CD4-positive, alpha-beta memory T cell (primary cell): ENCODE data around the gene EYS. TPM values are rescaled to one million over a fixed set of nuclear protein-coding genes. Genes with fewer than 3 reads are reported as not detected.

Experiments used
- CTCF ChIA-PET: fragments of 350-600 bp; sonication (Branson Sonifier 250); formaldehyde crosslinking; loops from one replicate; lab custom pipeline; 2021; ENCODE audit warnings: inconsistent platforms; ENCODE audit not compliant: partially characterized antibody; lab: Charles Lee
- POLR2A ChIA-PET: fragments of 350-600 bp; sonication (Branson Sonifier 250); formaldehyde crosslinking; loops from one replicate; lab custom pipeline; 2021; ENCODE audit not compliant: partially characterized antibody; lab: Charles Lee
- DNase-seq, 5 donors: peaks; one replicate each; pipeline versions ENCODE4 v3.0.0 to v3.0.0-alpha.2; 2020 to 2022; ENCODE audit warnings: mixed read lengths in 1 of 5
- H3K27ac ChIP-seq: one replicate; pipeline ENCODE4 v1.7.0; 2013; ENCODE audit warnings: low read depth, low read length
- H3K27me3 ChIP-seq: 2 replicates; pipeline ENCODE4 v1.7.0; 2013; ENCODE audit warnings: mild to moderate bottlenecking, low read length, moderate library complexity; ENCODE audit not compliant: insufficient read depth
- H3K36me3 ChIP-seq: 2 replicates; pipeline ENCODE4 v1.7.0; 2013; ENCODE audit warnings: mild to moderate bottlenecking, low read length, moderate library complexity; ENCODE audit not compliant: insufficient read depth
- H3K4me1 ChIP-seq: 2 replicates; pipeline ENCODE4 v1.7.0; 2013; ENCODE audit warnings: mild to moderate bottlenecking, low read length, moderate library complexity; ENCODE audit not compliant: insufficient read depth
- H3K4me3 ChIP-seq, 2 donors: one replicate each; pipeline ENCODE4 v1.7.0; 2013; ENCODE audit warnings: low read length in 2 of 2, mild to moderate bottlenecking in 1 of 2
- H3K9me3 ChIP-seq, 2 donors: one replicate each; pipeline ENCODE4 v1.7.0; 2013; ENCODE audit warnings: low read length in 2 of 2, control low read depth in 1 of 2; ENCODE audit not compliant: control insufficient read depth in 1 of 2
- H3K27ac Mint-ChIP-seq, 7 donors: one replicate each; pipeline ENCODE4 v1.8.0; 2020 to 2021; ENCODE audit warnings: mixed read lengths in 7 of 7, mild to moderate bottlenecking in 6 of 7, inconsistent platforms in 3 of 7, moderate library complexity in 3 of 7
- H3K27me3 Mint-ChIP-seq, 2 donors: one replicate each; pipeline ENCODE4 v1.8.0; 2020 to 2021; ENCODE audit warnings: mixed read lengths in 2 of 2
- H3K36me3 Mint-ChIP-seq, 2 donors: one replicate each; pipeline ENCODE4 v1.8.0; 2020 to 2021; ENCODE audit warnings: mixed read lengths in 2 of 2, inconsistent platforms in 1 of 2, mild to moderate bottlenecking in 1 of 2
- H3K4me1 Mint-ChIP-seq, 4 donors: one replicate each; pipeline ENCODE4 v1.8.0; 2020 to 2021; ENCODE audit warnings: mixed read lengths in 4 of 4, mild to moderate bottlenecking in 1 of 4
- H3K4me3 Mint-ChIP-seq, 8 donors: one replicate each; pipeline ENCODE4 v1.8.0; 2020 to 2021; ENCODE audit warnings: mixed read lengths in 8 of 8, mild to moderate bottlenecking in 7 of 8, moderate library complexity in 6 of 8, inconsistent platforms in 3 of 8
- H3K9me3 Mint-ChIP-seq, 8 donors: one replicate each; pipeline ENCODE4 v1.8.0; 2020 to 2021; ENCODE audit warnings: mixed read lengths in 8 of 8, mild to moderate bottlenecking in 5 of 8, inconsistent platforms in 3 of 8, moderate library complexity in 1 of 8
- intact Hi-C: fragments of 100-400 bp; cut with micrococcal nuclease; formaldehyde crosslinking; loops from one replicate; pipeline ENCODE4 v1.15.1; 2023
- polyA plus RNA-seq, 2 donors: library from polyadenylated mRNA; unstranded; fragments of 300-500 nt; fragmentation: Illumina TruSeq; gene quantifications; one replicate each; pipeline ENCODE4 v1.2.3, GENCODE V29; 2021
- total RNA-seq, 2 experiments: library from RNA; stranded (reverse); gene quantifications; one replicate each; pipeline ENCODE4 v1.2.3, GENCODE V29; 2021

EYS gene
- total and polyA plus RNA-seq, 4 experiments from 2014 or later, result 0.17 to 0.20 TPM; not detected in 2

DNA sequence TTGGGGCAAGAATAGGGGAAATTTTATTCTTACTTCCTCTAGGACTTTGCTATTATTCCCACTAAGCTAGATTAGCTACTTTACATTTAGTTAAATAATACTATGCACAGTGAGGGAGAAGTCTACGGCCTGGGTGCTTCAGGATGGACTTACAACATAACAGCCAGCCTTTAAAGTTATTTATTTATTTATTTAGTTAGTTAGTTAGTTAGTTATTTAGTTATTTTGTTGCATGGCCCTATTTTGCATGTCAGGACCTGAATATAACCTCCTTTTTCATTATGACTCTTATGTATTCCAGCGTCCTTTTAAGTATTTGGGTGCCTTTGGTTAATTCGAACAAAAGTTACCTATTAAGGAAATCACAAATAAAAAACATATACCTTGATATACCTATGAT is 238.7 kb downstream of the EYS start:
- DNase-seq, result no peak
- CTCF ChIA-PET, result no interaction called here
- H3K27me3 ChIP-seq, result no peaks in the 10 kb centered on the region

DNA sequence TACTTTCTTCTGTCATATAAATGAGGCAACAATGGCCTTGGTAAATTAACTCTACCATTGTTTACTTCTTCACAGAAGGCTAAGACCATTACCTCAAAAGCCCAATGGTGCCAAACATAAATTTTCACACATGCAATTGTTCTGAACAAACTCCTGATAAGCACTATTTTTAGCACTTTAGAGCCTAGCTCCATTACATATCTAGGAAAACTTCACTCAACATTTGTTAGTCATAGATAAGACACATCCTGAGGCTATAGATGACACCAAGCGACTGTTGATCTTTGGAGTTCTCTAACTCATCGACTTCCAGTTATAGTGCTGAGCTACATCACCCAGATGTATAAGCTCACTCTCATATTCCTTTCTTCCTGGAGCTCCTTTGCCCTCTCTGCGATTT is 245.9 kb downstream of the EYS start:
- H3K27me3 ChIP-seq, result no peaks in the 10 kb centered on the region
- no peaks in the 10 kb centered on the region for H3K27me3 Mint-ChIP-seq
- H3K27ac Mint-ChIP-seq, result no peak overlapping the region
- no peak overlapping the region for H3K27ac ChIP-seq
- H3K9me3 ChIP-seq, result no peaks in the 10 kb centered on the region
- H3K36me3 ChIP-seq, result no peaks in the 10 kb centered on the region
- H3K4me3 ChIP-seq, result no peak overlapping the region
- no peaks in the 10 kb centered on the region for H3K4me1 Mint-ChIP-seq
- ChIA-PET POLR2A (no interaction called here), CTCF (no interaction called here)
- intact Hi-C loops, result no loop called here
- peaks cover 0 to 20% (median 10%) of the 10 kb centered on the region in 8 donors for H3K9me3 Mint-ChIP-seq
- no peak for DNase-seq
- H3K4me3 Mint-ChIP-seq, result no peak overlapping the region
- H3K4me1 ChIP-seq, result no peaks in the 10 kb centered on the region
- peaks cover 0 to 3% of the 10 kb centered on the region in 2 donors for H3K36me3 Mint-ChIP-seq

More for the DNA sequence above, 238.7 kb downstream of the EYS start:
- Histone ChIP-seq H3K36me3 (no peaks in the 10 kb centered on the region), H3K27ac (no peak overlapping the region), H3K9me3 (no peaks in the 10 kb centered on the region), H3K4me3 (no peak overlapping the region), H3K4me1 (no peaks in the 10 kb centered on the region)
- POLR2A ChIA-PET, result no interaction called here
- no peak overlapping the region for H3K27ac Mint-ChIP-seq
- no peaks in the 10 kb centered on the region for H3K27me3 Mint-ChIP-seq
- no peaks in the 10 kb centered on the region for H3K4me1 Mint-ChIP-seq
- H3K36me3 Mint-ChIP-seq, result no peaks in the 10 kb centered on the region
- intact Hi-C loops, result no loop called here
- peaks cover 0 to 11% (median 4%) of the 10 kb centered on the region in 8 donors for H3K9me3 Mint-ChIP-seq
- H3K4me3 Mint-ChIP-seq, result no peak overlapping the region

DNA sequence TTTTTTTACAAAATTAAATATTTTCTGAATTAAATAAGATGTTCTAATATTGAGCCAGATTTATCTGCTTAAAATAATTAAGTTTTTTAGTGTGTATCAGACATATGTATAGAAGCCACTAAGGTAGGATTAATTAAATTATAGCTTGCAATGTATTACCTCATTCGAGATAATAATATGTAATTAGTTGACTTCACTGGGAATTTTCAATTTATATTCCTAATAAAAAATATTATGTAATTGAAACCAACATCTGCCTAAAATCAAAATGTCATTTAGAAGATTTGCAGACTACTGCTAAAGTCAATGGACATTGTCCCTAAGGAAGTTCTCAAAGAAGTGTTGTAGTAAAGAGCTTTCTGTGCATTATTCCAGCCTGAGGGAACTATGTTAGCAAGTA is 254.7 kb downstream of the EYS start:
- Histone ChIP-seq H3K4me1 (no peaks in the 10 kb centered on the region), H3K27ac (no peak overlapping the region), H3K36me3 (no peaks in the 10 kb centered on the region), H3K27me3 (no peaks in the 10 kb centered on the region), H3K9me3 (no peaks in the 10 kb centered on the region), H3K4me3 (no peak overlapping the region)
- no peaks in the 10 kb centered on the region for H3K27me3 Mint-ChIP-seq
- no peak overlapping the region for H3K4me3 Mint-ChIP-seq
- H3K9me3 Mint-ChIP-seq, result peaks cover 0 to 29% (median 7%) of the 10 kb centered on the region in 8 donors
- H3K27ac Mint-ChIP-seq, result no peak overlapping the region
- H3K36me3 Mint-ChIP-seq, result no peaks in the 10 kb centered on the region
- DNase-seq, result no peak
- CTCF ChIA-PET, result no interaction called here
- intact Hi-C loops, result no loop called here
- H3K4me1 Mint-ChIP-seq, result no peaks in the 10 kb centered on the region
- POLR2A ChIA-PET, result no interaction called here

DNA sequence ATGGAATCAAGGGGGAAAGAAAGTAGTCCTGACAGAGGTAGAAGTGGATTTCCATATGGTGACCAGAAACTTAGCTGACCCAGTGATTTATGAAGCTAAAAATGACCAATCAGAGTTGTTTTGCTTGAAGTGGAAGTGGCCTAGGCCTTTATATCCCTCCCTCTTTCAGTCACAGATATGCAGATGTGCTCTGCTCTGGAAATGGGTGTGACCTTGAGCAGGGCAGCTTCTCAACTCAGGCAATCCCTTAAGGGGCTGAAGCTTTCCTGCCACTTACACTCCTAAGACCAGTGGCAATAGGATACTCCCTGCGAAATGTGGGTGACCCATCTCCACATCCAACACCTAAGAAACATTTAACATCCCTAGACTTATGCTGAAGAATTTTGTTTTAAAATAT is 256.6 kb downstream of the EYS start:
- Mint-ChIP-seq H3K27me3 (no peaks in the 10 kb centered on the region), H3K36me3 (no peaks in the 10 kb centered on the region), H3K4me1 (no peaks in the 10 kb centered on the region), H3K9me3 (peaks cover 0 to 26% (median 6%) of the 10 kb centered on the region in 8 donors), H3K27ac (no peak overlapping the region), H3K4me3 (no peak overlapping the region)
- CTCF ChIA-PET, result no interaction called here
- Histone ChIP-seq H3K4me3 (no peak overlapping the region), H3K27me3 (no peaks in the 10 kb centered on the region), H3K4me1 (no peaks in the 10 kb centered on the region), H3K9me3 (no peaks in the 10 kb centered on the region), H3K36me3 (no peaks in the 10 kb centered on the region), H3K27ac (no peak overlapping the region)
- POLR2A ChIA-PET, result interaction anchor here (0.6 kb wide), 1 partner anchor 95 kb away, joined by 6 read pairs; no protein-coding TSS in a partner anchor
- no peak for DNase-seq
- intact Hi-C loops, result no loop called here

DNA sequence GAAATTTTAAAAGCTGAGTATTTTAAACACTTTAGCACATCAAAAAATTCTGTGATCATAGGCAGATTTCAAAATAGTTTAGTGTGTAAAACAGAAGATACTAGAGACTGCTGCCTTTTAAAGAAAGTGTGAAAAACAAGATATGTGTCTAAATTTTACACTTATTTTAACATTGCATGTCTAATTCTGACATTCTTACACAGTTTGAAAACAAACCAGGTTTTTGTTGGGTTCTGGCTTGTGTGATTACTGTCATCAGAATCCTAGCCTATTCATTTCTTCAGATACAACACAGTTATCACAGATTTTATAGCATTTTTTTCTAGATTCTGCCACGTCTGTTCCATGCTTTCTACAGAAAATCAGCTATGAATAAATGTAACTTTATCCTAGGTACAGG is 257.1 kb downstream of the EYS start:
- CTCF ChIA-PET, result no interaction called here
- POLR2A ChIA-PET, result no interaction called here

DNA sequence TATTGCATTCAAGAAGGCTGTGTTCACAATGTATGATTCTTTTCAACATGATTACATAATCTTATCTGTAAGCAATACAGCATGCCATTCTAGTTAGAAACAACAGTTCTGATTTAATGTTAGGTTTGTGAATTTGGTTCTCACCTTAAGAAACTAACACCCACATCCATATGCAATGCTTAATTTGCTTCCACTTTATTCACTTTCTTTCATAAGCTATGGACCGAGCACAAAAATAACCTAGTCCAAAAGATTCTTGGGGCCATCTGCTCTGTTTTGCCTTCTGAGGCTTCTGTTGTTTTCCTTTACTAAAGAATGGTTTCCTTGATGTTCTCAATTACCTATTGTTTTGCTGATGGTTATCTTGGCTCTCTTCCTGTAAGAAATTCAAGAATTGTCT is 258.2 kb downstream of the EYS start:
- H3K9me3 ChIP-seq, result no peaks in the 10 kb centered on the region
- intact Hi-C loops, result no loop called here
- peaks cover 0 to 24% (median 6%) of the 10 kb centered on the region in 8 donors for H3K9me3 Mint-ChIP-seq
- H3K4me1 Mint-ChIP-seq, result no peaks in the 10 kb centered on the region
- H3K27me3 ChIP-seq, result no peaks in the 10 kb centered on the region
- H3K36me3 Mint-ChIP-seq, result no peaks in the 10 kb centered on the region
- CTCF ChIA-PET, result no interaction called here
- DNase-seq, result no peak
- no peaks in the 10 kb centered on the region for H3K4me1 ChIP-seq
- H3K36me3 ChIP-seq, result no peaks in the 10 kb centered on the region
- H3K27me3 Mint-ChIP-seq, result no peaks in the 10 kb centered on the region
- POLR2A ChIA-PET, result no interaction called here
- H3K27ac Mint-ChIP-seq, result no peak overlapping the region
- H3K4me3 ChIP-seq, result no peak overlapping the region
- H3K27ac ChIP-seq, result no peak overlapping the region
- no peak overlapping the region for H3K4me3 Mint-ChIP-seq

More for the DNA sequence above, 257.1 kb downstream of the EYS start:
- Mint-ChIP-seq H3K4me3 (no peak overlapping the region), H3K27me3 (no peaks in the 10 kb centered on the region), H3K27ac (no peak overlapping the region), H3K9me3 (peaks cover 0 to 26% (median 6%) of the 10 kb centered on the region in 8 donors), H3K4me1 (no peaks in the 10 kb centered on the region), H3K36me3 (no peaks in the 10 kb centered on the region)
- no peak overlapping the region for H3K4me3 ChIP-seq
- H3K27ac ChIP-seq, result no peak overlapping the region
- no peaks in the 10 kb centered on the region for H3K27me3 ChIP-seq
- H3K36me3 ChIP-seq, result no peaks in the 10 kb centered on the region
- H3K4me1 ChIP-seq, result no peaks in the 10 kb centered on the region
- intact Hi-C loops, result no loop called here
- no peaks in the 10 kb centered on the region for H3K9me3 ChIP-seq
- DNase-seq, result no peak

DNA sequence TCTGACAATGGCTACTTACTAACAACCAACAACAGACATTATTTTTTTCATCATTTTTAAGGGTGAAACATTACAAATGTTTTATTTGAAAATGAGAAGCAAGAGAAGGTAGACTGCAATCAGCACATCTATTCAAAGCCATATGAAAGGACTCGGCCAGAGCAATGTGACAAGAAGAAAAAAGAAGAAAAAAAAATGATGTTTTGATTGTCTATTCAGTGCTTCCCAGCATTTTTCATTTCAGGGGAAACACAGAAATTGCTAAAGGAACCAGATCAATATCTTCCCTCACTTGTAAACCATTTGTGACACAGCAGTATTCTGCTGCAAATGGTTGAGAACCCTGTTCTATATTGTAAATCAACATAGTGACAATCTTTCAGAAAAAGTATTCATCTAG is 270.7 kb downstream of the EYS start:
- Mint-ChIP-seq H3K4me3 (no peak overlapping the region), H3K27ac (no peak overlapping the region), H3K36me3 (no peaks in the 10 kb centered on the region), H3K4me1 (no peaks in the 10 kb centered on the region), H3K27me3 (no peaks in the 10 kb centered on the region), H3K9me3 (peaks cover 0 to 17% (median 7%) of the 10 kb centered on the region in 8 donors)
- CTCF ChIA-PET, result no interaction called here
- POLR2A ChIA-PET, result no interaction called here
- intact Hi-C loops, result no loop called here
- H3K9me3 ChIP-seq, result no peaks in the 10 kb centered on the region
- H3K27me3 ChIP-seq, result no peaks in the 10 kb centered on the region
- DNase-seq, result no peak
- no peaks in the 10 kb centered on the region for H3K4me1 ChIP-seq
- no peak overlapping the region for H3K4me3 ChIP-seq
- H3K36me3 ChIP-seq, result no peaks in the 10 kb centered on the region
- H3K27ac ChIP-seq, result no peak overlapping the region

DNA sequence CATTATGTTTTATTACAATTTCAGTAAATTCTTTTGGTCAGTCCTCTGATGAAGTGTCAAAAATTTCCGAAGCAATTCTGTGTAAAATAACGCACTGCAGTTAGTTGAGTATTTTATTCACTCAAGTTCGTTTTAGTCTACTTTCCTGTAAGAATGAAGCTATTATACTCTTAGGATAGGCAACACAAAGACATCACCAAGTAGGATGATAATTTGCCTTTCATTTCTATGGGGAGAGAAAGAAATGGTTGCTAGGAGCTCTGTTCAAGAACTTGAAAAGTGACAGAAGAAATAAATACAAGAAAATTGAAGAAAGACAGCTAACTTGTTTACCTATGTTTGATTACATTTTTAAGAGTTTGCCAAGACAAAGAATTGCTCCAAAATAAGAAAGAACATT is 290.4 kb downstream of the EYS start:
- DNase-seq, result no peak
- Mint-ChIP-seq H3K4me3 (no peak overlapping the region), H3K4me1 (no peaks in the 10 kb centered on the region), H3K27me3 (no peaks in the 10 kb centered on the region), H3K9me3 (peaks cover 0 to 17% (median 7%) of the 10 kb centered on the region in 8 donors), H3K36me3 (no peaks in the 10 kb centered on the region), H3K27ac (no peak overlapping the region)
- Histone ChIP-seq H3K4me3 (no peak overlapping the region), H3K27ac (no peak overlapping the region), H3K4me1 (no peaks in the 10 kb centered on the region), H3K27me3 (no peaks in the 10 kb centered on the region), H3K9me3 (no peaks in the 10 kb centered on the region), H3K36me3 (no peaks in the 10 kb centered on the region)
- ChIA-PET CTCF (no interaction called here), POLR2A (no interaction called here)
- intact Hi-C loops, result no loop called here
